Thoracic aorta (tissue), 2 donors: ENCODE measurements around the gene FTO. TPM values are rescaled to one million over a fixed set of nuclear protein-coding genes. Genes with fewer than 3 reads are reported as not detected.
A peak's percentile ranks its signal among the peaks of the same experiment; 100 is the strongest.

Experiments
- ATAC-seq: fragments of 150-250 bp; one replicate; pipeline ENCODE4 v1.8.0; 2017; ENCODE audit warnings: low read depth; ENCODE audit not compliant: insufficient number of reproducible peaks, low FRiP score
- DNase-seq: peaks from one replicate; pipeline ENCODE4 v3.0.0-alpha.2; 2020; ENCODE audit warnings: low spot score
- H3K27ac ChIP-seq, 2 donors: fragments of 200-600 bp; sonication (generic); 1 replicate in 1 of 2; 2 replicates in 1 of 2; pipeline ENCODE4 v1.5.1; 2016; ENCODE audit warnings: mild to moderate bottlenecking in 2 of 2, moderate library complexity in 2 of 2
- H3K27me3 ChIP-seq: fragments of 200-600 bp; sonication (generic); replicated peaks from 2 replicates; pipeline ENCODE4 v1.6.0; 2016; ENCODE audit warnings: mild to moderate bottlenecking; ENCODE audit not compliant: insufficient read depth
- H3K36me3 ChIP-seq: fragments of 200-600 bp; sonication (generic); one replicate; pipeline ENCODE4 v1.5.1; 2016
- H3K4me1 ChIP-seq, 2 donors: fragments of 200-600 bp; sonication (generic); 1 replicate in 1 of 2; 2 replicates in 1 of 2; pipeline versions ENCODE4 v1.5.1 to v1.6.0; 2016; ENCODE audit warnings: low read depth in 2 of 2, mild to moderate bottlenecking in 1 of 2; ENCODE audit not compliant: control insufficient read depth in 1 of 2
- H3K4me3 ChIP-seq: fragments of 200-600 bp; sonication (generic); 2 replicates; pipeline ENCODE4 v1.5.1; 2016; ENCODE audit warnings: mild to moderate bottlenecking
- H3K9me3 ChIP-seq: fragments of 200-600 bp; sonication (generic); 2 replicates; pipeline ENCODE4 v1.5.1; 2016
- CTCF ChIP-seq: fragments of 200-600 bp; sonication (generic); IDR thresholded peaks from one replicate; pipeline ENCODE4 v1.5.1; 2019; ENCODE audit warnings: antibody characterized with exemption
- total RNA-seq, 2 donors: library from RNA; depleted of rRNA; stranded (reverse); fragments of >200 nt; gene quantifications; one replicate each; pipeline versions ENCODE4 v1.1.0 to v1.2.3, GENCODE V29; 2016

FTO gene
- total RNA-seq, 2 donors from 2014 or later, result 99.6 to 103 TPM

DNA sequence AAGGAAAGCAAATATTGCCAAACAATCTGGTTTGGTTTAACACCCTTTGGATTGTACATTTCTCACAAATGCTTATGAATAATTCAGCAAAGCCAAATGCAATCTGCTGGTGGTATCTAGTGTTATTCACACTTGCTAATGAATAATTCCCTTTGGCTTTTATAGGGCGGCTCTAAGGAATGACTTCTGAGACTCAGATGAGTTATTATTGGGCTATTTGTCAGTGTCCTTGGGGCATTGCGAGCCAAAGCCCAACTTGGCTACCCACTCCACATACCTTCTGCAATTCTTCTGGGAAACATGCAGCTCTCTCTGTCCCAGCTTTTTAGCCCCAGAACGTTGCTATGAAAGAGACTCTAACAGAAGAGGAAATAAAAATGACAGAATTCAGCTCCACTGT is 41.1 kb downstream of the FTO start:
- Histone ChIP-seq H3K36me3 (no peaks in the 10 kb centered on the region), H3K27me3 (no peaks in the 10 kb centered on the region), H3K9me3 (peaks cover 4% of the 10 kb centered on the region), H3K4me1 (peaks cover 12 to 26% of the 10 kb centered on the region in 2 donors), H3K27ac (peak overlapping the region; percentile 1 to 42), H3K4me3 (peak overlapping the region; percentile 3)
- no peak for DNase-seq
- TF ChIP-seq CTCF, result no peak
- ATAC-seq, result peak; percentile 50

DNA sequence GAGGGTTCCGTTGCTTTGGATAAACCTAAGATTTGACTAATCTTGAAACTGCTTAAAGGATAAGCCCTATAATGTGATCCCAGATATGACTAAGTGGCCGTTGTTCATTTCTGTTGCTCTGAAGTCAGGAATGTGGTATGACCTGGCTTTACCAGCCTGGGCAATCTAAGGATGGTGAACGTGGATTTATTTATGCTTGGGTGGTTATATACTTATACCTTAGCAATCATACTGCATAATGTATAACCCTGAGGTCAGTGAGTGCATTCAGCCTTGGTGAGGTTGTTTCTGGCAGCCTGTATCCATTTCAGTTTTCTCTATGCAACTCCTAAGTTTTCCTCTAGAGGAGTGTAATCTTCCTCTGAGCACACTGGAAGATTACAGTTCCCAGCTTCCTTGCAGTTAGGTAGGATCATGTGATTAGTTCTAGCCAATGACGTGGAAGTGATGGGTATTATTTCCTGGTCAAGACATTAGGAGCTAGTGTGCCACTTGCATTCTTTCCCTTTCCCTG is 41.9 kb downstream of the FTO start:
- ATAC-seq, result no peak
- H3K27ac ChIP-seq, result peak overlapping the region; percentile 1 to 42

GRCh38 chr16:53752560-53752959 is 48.6 kb downstream of the FTO start:
- no peak for TF ChIP-seq CTCF
- ATAC-seq, result no peak
- no peak for DNase-seq
- Histone ChIP-seq H3K4me3 (no peak overlapping the region), H3K36me3 (no peaks in the 10 kb centered on the region), H3K27me3 (no peaks in the 10 kb centered on the region), H3K4me1 (peaks cover 12 to 45% of the 10 kb centered on the region in 2 donors), H3K27ac (no peak overlapping the region), H3K9me3 (peaks cover 4% of the 10 kb centered on the region)

More for the DNA sequence above, 41.9 kb downstream of the FTO start:
- H3K36me3 ChIP-seq, result no peaks in the 10 kb centered on the region
- peaks cover 12 to 26% of the 10 kb centered on the region in 2 donors for H3K4me1 ChIP-seq
- peak overlapping the region; percentile 3 for H3K4me3 ChIP-seq
- DNase-seq, result no peak
- no peaks in the 10 kb centered on the region for H3K27me3 ChIP-seq
- H3K9me3 ChIP-seq, result peaks cover 4% of the 10 kb centered on the region
- no peak for TF ChIP-seq CTCF

DNA sequence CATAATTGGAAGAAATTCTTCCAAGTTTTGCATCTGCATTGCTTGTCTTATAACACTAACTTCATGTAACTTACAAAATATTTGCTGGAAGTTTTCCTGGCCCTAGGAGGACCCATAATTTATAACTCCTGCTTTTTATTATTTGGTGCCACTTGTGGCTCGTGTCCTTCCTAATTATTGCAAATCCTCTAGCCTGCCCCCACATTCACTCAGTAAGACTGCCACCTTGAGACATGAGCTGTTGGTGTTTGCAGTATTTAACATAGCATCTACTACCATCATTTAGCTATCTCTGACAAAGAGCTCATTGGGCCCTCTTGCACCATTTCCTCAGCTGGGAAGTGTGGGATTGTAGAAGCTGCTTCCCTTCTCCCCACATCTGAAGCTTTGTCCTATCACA is 49.5 kb downstream of the FTO start:
- Histone ChIP-seq H3K4me1 (peaks cover 12 to 45% of the 10 kb centered on the region in 2 donors), H3K36me3 (no peaks in the 10 kb centered on the region), H3K27me3 (no peaks in the 10 kb centered on the region), H3K9me3 (no peaks in the 10 kb centered on the region), H3K4me3 (no peak overlapping the region), H3K27ac (no peak overlapping the region)
- TF ChIP-seq CTCF, result no peak
- ATAC-seq, result no peak
- DNase-seq, result no peak

DNA sequence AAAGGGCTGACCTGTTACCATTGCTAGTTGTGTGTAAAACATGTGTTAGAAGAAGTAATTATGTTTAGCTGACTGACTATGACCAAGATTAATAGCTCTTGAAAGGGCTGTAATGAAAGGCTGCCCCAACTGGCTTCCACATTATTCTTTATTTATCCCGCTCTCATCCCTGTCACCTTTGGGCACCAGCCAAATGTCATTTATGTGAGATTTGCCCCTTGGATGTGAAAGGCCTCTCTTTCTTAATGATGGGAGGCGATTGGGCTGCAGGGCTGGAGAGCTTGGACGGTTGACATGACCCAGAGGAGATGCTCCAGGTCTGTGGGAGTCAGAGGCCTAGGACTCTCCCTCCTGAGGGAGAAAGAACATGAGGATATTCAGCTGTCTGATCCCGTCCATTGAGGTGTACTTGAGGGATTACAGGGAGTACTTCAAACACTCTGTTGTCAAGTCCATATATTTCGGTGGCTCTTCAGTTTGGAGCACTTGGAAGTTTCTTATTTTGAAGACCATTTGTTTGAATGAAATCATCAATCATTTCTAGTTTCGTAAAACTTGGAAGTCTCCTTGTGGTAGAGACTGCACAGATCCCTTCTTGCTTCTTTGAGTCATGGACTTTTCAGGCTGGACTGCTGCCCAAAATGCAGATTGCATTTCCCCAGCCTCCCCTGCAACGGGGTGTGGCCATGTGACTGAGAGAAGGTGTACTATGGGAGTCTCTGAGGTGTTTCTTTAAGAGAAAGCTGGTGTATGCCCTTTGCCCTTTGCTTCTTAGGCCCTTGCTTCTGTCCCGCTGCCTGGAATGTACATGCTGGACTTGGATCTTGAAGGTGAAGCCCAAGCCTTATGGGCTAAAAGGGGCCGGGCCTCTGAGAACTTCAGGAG is 51.3 kb downstream of the FTO start:
- H3K27me3 ChIP-seq, result no peaks in the 10 kb centered on the region
- ATAC-seq, result no peak
- H3K4me1 ChIP-seq, result peaks cover 12 to 45% of the 10 kb centered on the region in 2 donors
- H3K9me3 ChIP-seq, result no peaks in the 10 kb centered on the region
- DNase-seq, result no peak
- H3K4me3 ChIP-seq, result no peak overlapping the region
- H3K27ac ChIP-seq, result no peak overlapping the region
- no peak for TF ChIP-seq CTCF
- no peaks in the 10 kb centered on the region for H3K36me3 ChIP-seq
